ENCODE measurements around the gene PRKG1.

The PRKG1 gene

DNA sequence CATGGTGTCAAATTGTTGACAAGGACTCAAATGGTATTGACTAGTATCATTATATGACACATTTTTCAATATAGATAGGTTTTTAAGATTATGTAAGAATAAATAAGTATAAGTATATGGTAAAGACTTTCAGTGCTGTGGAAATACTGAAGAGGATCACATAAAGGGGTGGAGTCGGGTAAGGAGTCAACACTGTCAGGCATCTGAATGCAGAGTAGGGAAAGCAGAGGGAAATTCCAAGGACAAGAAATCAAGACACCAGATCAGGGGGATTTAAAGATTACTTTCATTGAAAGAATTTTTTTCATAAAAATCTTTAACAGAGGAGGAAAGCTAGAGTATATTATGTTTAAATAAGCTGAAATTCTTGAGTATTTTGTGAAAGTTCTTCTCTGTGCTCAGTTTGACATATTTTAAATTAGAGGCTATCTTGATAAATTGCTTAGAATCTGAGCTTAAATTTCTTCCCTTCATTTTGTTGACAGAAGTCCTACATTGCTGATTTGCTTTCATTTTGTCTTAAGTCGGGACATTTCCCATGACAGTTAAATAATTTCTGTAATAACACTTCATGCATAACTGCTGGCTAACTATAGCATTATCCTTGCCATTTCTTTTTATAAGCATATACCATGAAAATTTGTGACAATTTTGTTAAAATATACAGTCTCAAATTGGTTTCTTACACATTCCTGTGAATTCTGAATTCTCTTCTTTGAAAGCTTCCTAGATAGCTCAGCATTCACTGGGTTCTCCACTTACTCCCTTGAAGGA lies 244.3 kb downstream of the PRKG1 start:
- no peaks in the 10 kb centered on the region for H4K20me1 ChIP-seq (ENCODE audit: low read depth, low read length)
- no peaks in the 10 kb centered on the region for H3K36me3 ChIP-seq (ENCODE audit: low read length)
- no peaks in the 10 kb centered on the region for H3F3A ChIP-seq (ENCODE audit: insufficient read depth)
- H3K9ac ChIP-seq (ENCODE audit: low read length), result no peak overlapping the region
- no peaks in the 10 kb centered on the region for H3K9me3 ChIP-seq (ENCODE audit: insufficient read depth, low read length)
- no peaks in the 10 kb centered on the region for H3K79me2 ChIP-seq (ENCODE audit: insufficient read depth, low read length)
- no peaks in the 10 kb centered on the region for H3K27me3 ChIP-seq (ENCODE audit: low read length)
- no peak overlapping the region for H2AFZ ChIP-seq (ENCODE audit: low read depth, low read length, severe bottlenecking)
- no peak overlapping the region for H3K4me3 ChIP-seq (ENCODE audit: insufficient read depth, low read length, poor library complexity, severe bottlenecking)
- H3K4me2 ChIP-seq (ENCODE audit: low read depth, low read length, poor library complexity, severe bottlenecking), result no peak overlapping the region
- no peaks in the 10 kb centered on the region for H3K9me2 ChIP-seq (replicated peaks; ENCODE audit: insufficient read depth, low read length)
- no peak overlapping the region for H3K27ac ChIP-seq (ENCODE audit: low read depth, low read length)
- TF ChIP-seq, protein P1, sequence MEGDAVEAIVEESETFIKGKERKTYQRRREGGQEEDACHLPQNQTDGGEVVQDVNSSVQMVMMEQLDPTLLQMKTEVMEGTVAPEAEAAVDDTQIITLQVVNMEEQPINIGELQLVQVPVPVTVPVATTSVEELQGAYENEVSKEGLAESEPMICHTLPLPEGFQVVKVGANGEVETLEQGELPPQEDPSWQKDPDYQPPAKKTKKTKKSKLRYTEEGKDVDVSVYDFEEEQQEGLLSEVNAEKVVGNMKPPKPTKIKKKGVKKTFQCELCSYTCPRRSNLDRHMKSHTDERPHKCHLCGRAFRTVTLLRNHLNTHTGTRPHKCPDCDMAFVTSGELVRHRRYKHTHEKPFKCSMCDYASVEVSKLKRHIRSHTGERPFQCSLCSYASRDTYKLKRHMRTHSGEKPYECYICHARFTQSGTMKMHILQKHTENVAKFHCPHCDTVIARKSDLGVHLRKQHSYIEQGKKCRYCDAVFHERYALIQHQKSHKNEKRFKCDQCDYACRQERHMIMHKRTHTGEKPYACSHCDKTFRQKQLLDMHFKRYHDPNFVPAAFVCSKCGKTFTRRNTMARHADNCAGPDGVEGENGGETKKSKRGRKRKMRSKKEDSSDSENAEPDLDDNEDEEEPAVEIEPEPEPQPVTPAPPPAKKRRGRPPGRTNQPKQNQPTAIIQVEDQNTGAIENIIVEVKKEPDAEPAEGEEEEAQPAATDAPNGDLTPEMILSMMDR (IDR thresholded peaks at IDR 0.05; ENCODE audit: insufficient read depth, low read length, poor library complexity, severe bottlenecking), result no peak
- no peak for TF ChIP-seq EZH2phosphoT487 (conservative IDR thresholded peaks at IDR 0.05; ENCODE audit: low read length)

DNA sequence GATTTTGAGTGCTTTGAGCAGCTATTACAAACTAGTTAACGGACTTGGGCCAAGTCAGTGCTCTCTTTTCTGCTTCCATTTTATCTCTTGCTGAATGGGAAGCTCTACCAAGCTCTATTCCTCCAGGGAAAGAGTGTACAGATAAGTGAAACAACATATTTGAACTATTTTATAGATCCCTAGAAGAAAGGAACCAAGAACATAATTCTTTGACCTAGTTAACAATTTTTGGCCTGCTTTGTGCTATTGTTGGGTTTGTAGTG lies 244.8 kb downstream of the PRKG1 start:
- no peaks in the 10 kb centered on the region for H3K27me3 ChIP-seq (ENCODE audit: low read length)
- no peak overlapping the region for H3K4me2 ChIP-seq (ENCODE audit: low read depth, low read length, poor library complexity, severe bottlenecking)
- no peak overlapping the region for H3K9ac ChIP-seq (ENCODE audit: low read length)
- no peaks in the 10 kb centered on the region for H3F3A ChIP-seq (ENCODE audit: insufficient read depth)
- no peak overlapping the region for H3K4me3 ChIP-seq (ENCODE audit: insufficient read depth, low read length, poor library complexity, severe bottlenecking)
- H3K27ac ChIP-seq (ENCODE audit: low read depth, low read length), result no peak overlapping the region
- H2AFZ ChIP-seq (ENCODE audit: low read depth, low read length, severe bottlenecking), result no peak overlapping the region
- no peaks in the 10 kb centered on the region for H3K36me3 ChIP-seq (ENCODE audit: low read length)
- no peaks in the 10 kb centered on the region for H3K79me2 ChIP-seq (ENCODE audit: insufficient read depth, low read length)
- TF ChIP-seq, protein P1 (IDR thresholded peaks at IDR 0.05; ENCODE audit: insufficient read depth, low read length, poor library complexity, severe bottlenecking), result no peak
- no peak for TF ChIP-seq EZH2phosphoT487 (conservative IDR thresholded peaks at IDR 0.05; ENCODE audit: low read length)
- H4K20me1 ChIP-seq (ENCODE audit: low read depth, low read length), result no peaks in the 10 kb centered on the region
- H3K9me2 ChIP-seq (replicated peaks; ENCODE audit: insufficient read depth, low read length), result no peaks in the 10 kb centered on the region
- no peaks in the 10 kb centered on the region for H3K9me3 ChIP-seq (ENCODE audit: insufficient read depth, low read length)

GRCh38 chr10:51321300-51321699 lies 247.0 kb downstream of the PRKG1 start:
- Histone ChIP-seq H3K4me2 (ENCODE audit: low read depth, low read length, poor library complexity, severe bottlenecking) (no peak overlapping the region), H3K4me3 (ENCODE audit: insufficient read depth, low read length, poor library complexity, severe bottlenecking) (no peak overlapping the region), H3K79me2 (ENCODE audit: insufficient read depth, low read length) (no peaks in the 10 kb centered on the region), H3K36me3 (ENCODE audit: low read length) (no peaks in the 10 kb centered on the region), H3K27me3 (ENCODE audit: low read length) (no peaks in the 10 kb centered on the region), H4K20me1 (ENCODE audit: low read depth, low read length) (no peaks in the 10 kb centered on the region), H3F3A (ENCODE audit: insufficient read depth) (no peaks in the 10 kb centered on the region), H3K9me3 (ENCODE audit: insufficient read depth, low read length) (no peaks in the 10 kb centered on the region), H3K9ac (ENCODE audit: low read length) (no peak overlapping the region), H2AFZ (ENCODE audit: low read depth, low read length, severe bottlenecking) (no peak overlapping the region), H3K9me2 (replicated peaks; ENCODE audit: insufficient read depth, low read length) (no peaks in the 10 kb centered on the region), H3K27ac (ENCODE audit: low read depth, low read length) (no peak overlapping the region)
- TF ChIP-seq, protein P1 (IDR thresholded peaks at IDR 0.05; ENCODE audit: insufficient read depth, low read length, poor library complexity, severe bottlenecking), result no peak
- no peak for TF ChIP-seq EZH2phosphoT487 (conservative IDR thresholded peaks at IDR 0.05; ENCODE audit: low read length)
